Hematopoietic multipotent progenitor cell treated with erythropoietin and hydrocortisone succinate and interleukin-3 and kit ligand, for 4 days (in vitro differentiated cells): ENCODE data around the gene RHOU.
"Not testable (repeated sequence)": the region's sequence is repeated elsewhere in the genome, so short reads cannot be mapped to it uniquely, and the experiment has no call there.

Experiments
- DNase-seq: peaks from one replicate; pipeline ENCODE4 v3.0.0-alpha.2; 2015

Gene RHOU

GRCh38 chr1:228734881-228735801 is at the start of gene RHOU:
RHOU (plus strand) TSS chr1:228735479; CDS start chr1:228735743, 264 bp downstream.
- DNase-seq: peak; percentile 73

GRCh38 chr1:228687587-228687986 is 47.7 kb upstream of the RHOU start:
- DNase-seq: no peak

GRCh38 chr1:228689255-228689654 is 46.0 kb upstream of the RHOU start:
- DNase-seq: no peak

GRCh38 chr1:228691211-228691610 is 44.1 kb upstream of the RHOU start:
- no peak for DNase-seq

- peak; percentile 73 for DNase-seq
Observed at GRCh38 chr1:228691926-228692325, 43.4 kb upstream of the RHOU start.

GRCh38 chr1:228694447-228694846 is 40.8 kb upstream of the RHOU start:
- DNase-seq: not testable (repeated sequence)

- DNase-seq: no peak
Observed at GRCh38 chr1:228695015-228695955, 40.0 kb upstream of the RHOU start.

GRCh38 chr1:228697207-228698016 is 37.9 kb upstream of the RHOU start:
- DNase-seq: peak; percentile 82

- DNase-seq: no peak
Observed at GRCh38 chr1:228698017-228698329, 37.3 kb upstream of the RHOU start.

GRCh38 chr1:228702433-228702832 is 32.8 kb upstream of the RHOU start:
- no peak for DNase-seq

- no peak for DNase-seq
Observed at GRCh38 chr1:228706305-228706704, 29.0 kb upstream of the RHOU start.

- DNase-seq: no peak
Observed at GRCh38 chr1:228717081-228717480, 18.2 kb upstream of the RHOU start.

- DNase-seq: no peak
Observed at GRCh38 chr1:228721407-228721806, 13.9 kb upstream of the RHOU start.

GRCh38 chr1:228723287-228723686 is 12.0 kb upstream of the RHOU start:
- no peak for DNase-seq

- DNase-seq: no peak
Observed at GRCh38 chr1:228723921-228724320, 11.4 kb upstream of the RHOU start.

- no peak for DNase-seq
Observed at GRCh38 chr1:228725178-228725577, 10.1 kb upstream of the RHOU start.

GRCh38 chr1:228727681-228728171 is 7.6 kb upstream of the RHOU start:
- no peak for DNase-seq

GRCh38 chr1:228732426-228732825 is 2.9 kb upstream of the RHOU start:
- no peak for DNase-seq

- DNase-seq: no peak
Observed at GRCh38 chr1:228733576-228733975, 1.7 kb upstream of the RHOU start.

GRCh38 chr1:228735871-228736586 is 750 bp downstream of the RHOU start:
- DNase-seq: peak; percentile 58

- no peak for DNase-seq
Observed at GRCh38 chr1:228736844-228737445, 1.7 kb downstream of the RHOU start.
